T-helper 2 cell treated with Interferon-gamma antibody and Interleukin-4, amounts not matched to agents 5 μg/mL and 100 μg/mL, for 36 hours (primary cell): ENCODE data around the gene PCDHB2.
"Not testable (repeated sequence)": the region's sequence is repeated elsewhere in the genome, so short reads cannot be mapped to it uniquely, and the experiment has no call there.

Experiments used
- DNase-seq: peaks from one replicate; pipeline ENCODE4 v3.0.0; 2021; ENCODE audit warnings: low spot score
- H3K27ac Mint-ChIP-seq: one replicate; pipeline ENCODE4 v1.8.0; 2021; ENCODE audit warnings: mild to moderate bottlenecking, mixed read lengths
- H3K27me3 Mint-ChIP-seq: one replicate; pipeline ENCODE4 v1.8.0; 2021; ENCODE audit warnings: low read depth, mixed read lengths
- H3K36me3 Mint-ChIP-seq: one replicate; pipeline ENCODE4 v1.8.0; 2021; ENCODE audit warnings: low read depth, mixed read lengths
- H3K4me1 Mint-ChIP-seq: one replicate; pipeline ENCODE4 v1.8.0; 2021; ENCODE audit warnings: low read depth, mixed read lengths
- H3K4me3 Mint-ChIP-seq: one replicate; pipeline ENCODE4 v1.8.0; 2022; ENCODE audit warnings: mild to moderate bottlenecking, moderate library complexity, mixed read lengths
- H3K9me3 Mint-ChIP-seq: one replicate; pipeline ENCODE4 v1.8.0; 2021; ENCODE audit warnings: mixed read lengths

Gene PCDHB2

DNA sequence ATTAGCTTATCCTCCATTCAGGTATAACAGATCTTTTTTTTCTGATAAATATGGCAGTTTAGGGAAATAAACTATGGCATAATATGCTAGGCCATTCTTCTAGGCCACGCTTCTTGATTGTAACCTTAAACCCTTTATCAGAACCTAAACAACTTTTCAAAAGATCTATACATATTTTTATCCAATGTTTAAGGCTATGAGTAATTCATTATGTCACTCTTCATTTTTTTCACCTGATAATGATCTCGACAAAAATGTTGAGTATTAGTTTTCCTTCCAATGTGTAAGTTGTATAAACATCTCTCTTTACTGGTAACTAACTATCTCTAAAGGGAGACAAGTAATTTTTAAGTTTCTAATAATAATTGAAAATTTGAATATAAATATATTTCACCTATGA, 24.8 kb downstream of the PCDHB2 start:
- no peaks in the 10 kb centered on the region for H3K4me1 Mint-ChIP-seq
- no peak overlapping the region for H3K4me3 Mint-ChIP-seq
- DNase-seq, result no peak
- H3K27me3 Mint-ChIP-seq, result no peaks in the 10 kb centered on the region
- H3K36me3 Mint-ChIP-seq, result no peaks in the 10 kb centered on the region
- H3K9me3 Mint-ChIP-seq, result peaks cover 36% of the 10 kb centered on the region
- H3K27ac Mint-ChIP-seq, result no peak overlapping the region

DNA sequence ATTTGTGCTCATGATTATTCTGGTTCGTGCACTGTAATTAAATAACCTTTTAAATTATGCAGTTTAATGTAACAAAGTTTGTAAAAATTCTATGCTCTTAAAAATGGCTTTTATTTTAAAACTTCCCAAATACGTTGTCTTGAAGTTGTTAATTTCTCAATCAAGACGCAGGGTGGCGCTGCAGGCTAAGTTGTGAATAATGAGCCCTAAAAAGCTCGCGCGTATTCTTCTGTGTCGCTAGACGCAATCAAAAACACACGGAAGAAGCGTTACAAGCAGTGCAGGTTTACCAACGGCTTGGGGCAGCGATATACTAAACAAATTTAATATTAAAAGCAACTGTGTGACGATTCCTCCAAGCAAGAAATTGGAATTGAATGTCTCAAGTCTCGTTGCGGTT, 27.1 kb downstream of the PCDHB2 start, which contains the start of gene PCDHB4:
Gene PCDHB4, plus strand, starts transcription at position 256 of the 400 bp plus-strand sequence. CDS start 181 bp downstream, outside the sequence.
- Mint-ChIP-seq H3K4me1 (no peaks in the 10 kb centered on the region), H3K4me3 (no peak within 1 kb of the TSS), H3K36me3 (no peaks in the 10 kb centered on the region), H3K27me3 (no peaks in the 10 kb centered on the region), H3K27ac (no peak within 1 kb of the TSS), H3K9me3 (peaks cover 19% of the 10 kb centered on the region)
- no peak for DNase-seq

DNA sequence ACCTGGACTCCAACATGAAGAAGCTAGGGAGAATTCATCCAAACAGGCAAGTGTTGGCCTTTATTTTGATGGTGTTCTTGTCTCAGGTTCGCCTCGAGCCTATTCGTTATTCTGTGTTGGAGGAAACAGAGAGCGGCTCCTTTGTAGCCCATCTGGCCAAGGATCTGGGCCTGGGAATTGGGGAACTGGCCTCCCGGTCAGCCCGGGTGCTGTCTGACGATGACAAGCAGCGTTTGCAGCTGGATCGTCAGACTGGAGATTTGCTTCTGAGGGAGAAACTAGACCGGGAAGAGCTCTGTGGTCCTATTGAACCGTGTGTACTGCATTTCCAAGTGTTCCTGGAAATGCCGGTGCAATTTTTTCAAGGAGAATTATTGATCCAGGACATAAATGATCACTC, 27.6 kb downstream of the PCDHB2 start:
- Mint-ChIP-seq H3K27ac (no peak overlapping the region), H3K9me3 (peaks cover 16% of the 10 kb centered on the region), H3K4me1 (no peaks in the 10 kb centered on the region), H3K36me3 (no peaks in the 10 kb centered on the region), H3K4me3 (no peak overlapping the region), H3K27me3 (no peaks in the 10 kb centered on the region)
- no peak for DNase-seq

DNA sequence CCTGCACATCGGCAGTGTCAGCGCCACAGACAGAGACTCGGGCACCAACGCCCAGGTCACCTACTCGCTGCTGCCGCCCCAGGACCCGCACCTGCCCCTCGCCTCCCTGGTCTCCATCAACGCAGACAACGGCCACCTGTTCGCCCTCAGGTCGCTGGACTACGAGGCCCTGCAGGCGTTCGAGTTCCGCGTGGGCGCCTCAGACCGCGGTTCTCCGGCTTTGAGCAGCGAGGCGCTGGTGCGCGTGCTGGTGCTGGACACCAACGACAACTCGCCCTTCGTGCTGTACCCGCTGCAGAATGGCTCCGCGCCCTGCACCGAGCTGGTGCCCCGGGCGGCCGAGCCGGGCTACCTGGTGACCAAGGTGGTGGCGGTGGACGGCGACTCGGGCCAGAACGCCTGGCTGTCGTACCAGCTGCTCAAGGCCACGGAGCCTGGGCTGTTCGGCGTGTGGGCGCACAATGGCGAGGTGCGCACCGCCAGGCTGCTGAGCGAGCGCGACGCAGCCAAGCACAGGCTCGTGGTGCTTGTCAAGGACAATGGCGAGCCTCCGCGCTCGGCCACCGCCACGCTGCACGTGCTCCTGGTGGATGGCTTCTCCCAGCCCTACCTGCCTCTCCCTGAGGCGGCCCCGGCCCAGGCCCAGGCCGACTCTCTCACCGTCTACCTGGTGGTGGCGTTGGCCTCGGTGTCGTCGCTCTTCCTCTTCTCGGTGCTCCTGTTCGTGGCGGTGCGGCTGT, 29.2 kb downstream of the PCDHB2 start:
- not testable (repeated sequence) for H3K27me3 Mint-ChIP-seq, DNase-seq, H3K4me1 Mint-ChIP-seq, H3K27ac Mint-ChIP-seq, H3K4me3 Mint-ChIP-seq, H3K36me3 Mint-ChIP-seq
- peaks cover 16% of the 10 kb centered on the region for H3K9me3 Mint-ChIP-seq

DNA sequence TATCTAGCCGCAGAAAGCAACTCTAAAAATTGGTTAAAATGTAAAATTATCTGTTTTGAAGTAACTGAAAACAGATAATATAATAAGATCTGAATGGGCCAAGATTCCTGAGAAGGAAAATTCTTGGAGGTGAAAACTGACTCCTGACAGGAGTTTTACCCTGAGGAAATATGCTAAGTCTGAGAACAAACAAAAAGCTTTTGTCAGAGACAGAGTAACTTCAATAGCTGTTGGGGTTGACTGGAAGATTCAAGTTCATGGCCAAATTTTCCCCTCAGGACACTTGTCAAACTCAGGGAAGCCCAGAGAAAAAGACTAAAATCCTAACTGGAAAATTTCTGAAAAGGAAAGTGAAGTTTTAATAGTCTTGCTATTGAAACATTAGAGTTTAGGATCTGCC, 32.9 kb downstream of the PCDHB2 start:
- Mint-ChIP-seq H3K27ac (no peak overlapping the region), H3K9me3 (peaks cover 13% of the 10 kb centered on the region)

DNA sequence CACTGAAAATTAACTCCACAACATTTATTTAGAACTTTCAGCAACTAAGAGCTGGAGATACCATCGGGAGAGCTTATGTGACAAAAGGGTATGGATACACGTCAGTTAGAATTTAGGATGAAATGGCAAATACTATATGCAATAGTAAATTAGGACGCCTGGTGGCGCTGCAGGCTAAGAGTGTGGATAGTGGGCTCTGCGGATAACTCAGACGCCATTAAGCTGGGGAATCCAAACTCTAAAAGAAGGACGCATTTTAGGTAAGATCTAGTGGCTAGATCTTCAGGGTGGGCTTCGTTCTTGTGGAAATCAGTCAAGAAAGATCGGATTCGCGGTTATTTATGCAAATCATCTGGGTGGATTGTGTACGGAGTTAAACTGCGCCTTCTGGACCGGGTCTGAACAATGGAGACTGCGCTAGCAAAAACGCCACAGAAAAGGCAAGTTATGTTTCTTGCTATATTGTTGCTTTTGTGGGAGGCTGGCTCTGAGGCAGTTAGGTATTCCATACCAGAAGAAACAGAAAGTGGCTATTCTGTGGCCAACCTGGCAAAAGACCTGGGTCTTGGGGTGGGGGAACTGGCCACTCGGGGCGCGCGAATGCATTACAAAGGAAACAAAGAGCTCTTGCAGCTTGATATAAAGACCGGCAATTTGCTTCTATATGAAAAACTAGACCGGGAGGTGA, 40.8 kb downstream of the PCDHB2 start, which contains the start of gene PCDHB5:
Gene PCDHB5, plus strand, starts transcription at position 177 of the 688 bp plus-strand sequence. Its CDS starts 229 bp downstream, at position 406.
- H3K36me3 Mint-ChIP-seq, result peaks cover 2% of the 10 kb centered on the region
- no peaks in the 10 kb centered on the region for H3K27me3 Mint-ChIP-seq
- H3K4me3 Mint-ChIP-seq, result peak within 1 kb of the TSS; percentile 20
- H3K27ac Mint-ChIP-seq, result no peak within 1 kb of the TSS
- H3K4me1 Mint-ChIP-seq, result no peaks in the 10 kb centered on the region
- DNase-seq, result no peak
- peaks cover 35% of the 10 kb centered on the region for H3K9me3 Mint-ChIP-seq

More for the DNA sequence above, 32.9 kb downstream of the PCDHB2 start:
- H3K27me3 Mint-ChIP-seq, result no peaks in the 10 kb centered on the region
- no peak for DNase-seq
- H3K4me3 Mint-ChIP-seq, result no peak overlapping the region
- H3K36me3 Mint-ChIP-seq, result no peaks in the 10 kb centered on the region
- no peaks in the 10 kb centered on the region for H3K4me1 Mint-ChIP-seq

DNA sequence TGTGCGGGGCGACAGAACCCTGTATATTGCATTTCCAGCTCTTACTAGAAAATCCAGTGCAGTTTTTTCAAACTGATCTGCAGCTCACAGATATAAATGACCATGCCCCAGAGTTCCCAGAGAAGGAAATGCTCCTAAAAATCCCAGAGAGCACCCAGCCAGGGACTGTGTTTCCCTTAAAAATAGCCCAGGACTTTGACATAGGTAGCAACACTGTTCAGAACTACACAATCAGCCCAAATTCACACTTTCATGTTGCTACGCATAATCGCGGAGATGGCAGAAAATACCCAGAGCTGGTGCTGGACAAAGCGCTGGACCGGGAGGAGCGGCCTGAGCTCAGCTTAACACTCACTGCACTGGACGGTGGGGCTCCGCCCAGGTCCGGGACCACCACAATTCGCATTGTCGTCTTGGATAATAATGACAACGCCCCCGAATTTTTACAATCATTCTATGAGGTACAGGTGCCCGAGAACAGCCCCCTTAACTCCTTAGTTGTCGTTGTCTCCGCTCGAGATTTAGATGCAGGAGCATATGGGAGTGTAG, 41.4 kb downstream of the PCDHB2 start:
- DNase-seq, result no peak
- H3K27ac Mint-ChIP-seq, result no peak overlapping the region
- peak overlapping the region; percentile 20 for H3K4me3 Mint-ChIP-seq
- H3K4me1 Mint-ChIP-seq, result no peaks in the 10 kb centered on the region
- H3K9me3 Mint-ChIP-seq, result peaks cover 35% of the 10 kb centered on the region
- peaks cover 2% of the 10 kb centered on the region for H3K36me3 Mint-ChIP-seq
- H3K27me3 Mint-ChIP-seq, result no peaks in the 10 kb centered on the region

DNA sequence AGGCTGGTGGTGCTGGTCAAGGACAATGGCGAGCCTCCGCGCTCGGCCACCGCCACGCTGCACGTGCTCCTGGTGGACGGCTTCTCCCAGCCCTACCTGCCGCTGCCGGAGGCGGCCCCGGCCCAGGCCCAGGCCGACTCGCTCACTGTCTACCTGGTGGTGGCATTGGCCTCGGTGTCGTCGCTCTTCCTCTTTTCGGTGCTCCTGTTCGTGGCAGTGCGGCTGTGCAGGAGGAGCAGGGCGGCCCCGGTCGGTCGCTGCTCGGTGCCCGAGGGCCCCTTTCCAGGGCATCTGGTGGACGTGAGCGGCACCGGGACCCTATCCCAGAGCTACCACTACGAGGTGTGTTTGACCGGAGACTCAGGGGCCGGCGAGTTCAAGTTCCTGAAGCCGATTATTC, 42.9 kb downstream of the PCDHB2 start:
- not testable (repeated sequence) for H3K4me3 Mint-ChIP-seq, H3K27me3 Mint-ChIP-seq, H3K36me3 Mint-ChIP-seq, DNase-seq, H3K4me1 Mint-ChIP-seq, H3K27ac Mint-ChIP-seq
- H3K9me3 Mint-ChIP-seq, result peaks cover 35% of the 10 kb centered on the region
